HG03378 (cell line): ENCODE data around the gene SPDYE2B.
"Not testable (repeated sequence)": the region's sequence is repeated elsewhere in the genome, so short reads cannot be mapped to it uniquely, and the experiment has no call there.

Source experiments
- ATAC-seq: cut with Tn5 transposase; IDR thresholded peaks from one replicate; pipeline ENCODE4 v1.9.1; 2021; ENCODE audit warnings: mild to moderate bottlenecking, moderate library complexity; ENCODE audit not compliant: unreplicated experiment

The SPDYE2B gene

DNA sequence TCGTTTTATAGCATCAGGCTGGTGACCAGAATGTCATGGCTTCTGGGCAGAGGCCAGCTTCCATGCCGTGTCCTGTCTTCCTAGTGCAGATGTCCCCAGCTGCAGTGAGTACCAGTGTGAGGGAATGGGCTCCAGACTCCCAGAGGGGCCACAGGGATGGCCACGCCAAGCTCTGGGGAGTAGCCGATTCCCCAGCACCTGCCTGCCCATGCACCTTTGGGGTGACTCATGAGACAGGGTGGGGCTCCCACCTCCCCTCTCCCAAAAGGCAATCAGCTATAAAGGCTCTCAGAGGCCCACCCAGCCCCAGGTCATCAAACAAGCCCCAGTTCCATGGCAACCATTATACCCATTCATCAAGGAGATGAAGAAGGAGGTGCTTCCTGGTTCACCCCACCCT, at the start of gene SPDYE2B:
Gene SPDYE2B (plus strand): TSS at position 396 of the 400 bp plus-strand sequence. CDS start 2,030 bp downstream, outside the sequence.
- not testable (repeated sequence) for ATAC-seq

GRCh38 chr7:102602317-102602716, 47.8 kb upstream of the SPDYE2B start:
- ATAC-seq, result not testable (repeated sequence)

DNA sequence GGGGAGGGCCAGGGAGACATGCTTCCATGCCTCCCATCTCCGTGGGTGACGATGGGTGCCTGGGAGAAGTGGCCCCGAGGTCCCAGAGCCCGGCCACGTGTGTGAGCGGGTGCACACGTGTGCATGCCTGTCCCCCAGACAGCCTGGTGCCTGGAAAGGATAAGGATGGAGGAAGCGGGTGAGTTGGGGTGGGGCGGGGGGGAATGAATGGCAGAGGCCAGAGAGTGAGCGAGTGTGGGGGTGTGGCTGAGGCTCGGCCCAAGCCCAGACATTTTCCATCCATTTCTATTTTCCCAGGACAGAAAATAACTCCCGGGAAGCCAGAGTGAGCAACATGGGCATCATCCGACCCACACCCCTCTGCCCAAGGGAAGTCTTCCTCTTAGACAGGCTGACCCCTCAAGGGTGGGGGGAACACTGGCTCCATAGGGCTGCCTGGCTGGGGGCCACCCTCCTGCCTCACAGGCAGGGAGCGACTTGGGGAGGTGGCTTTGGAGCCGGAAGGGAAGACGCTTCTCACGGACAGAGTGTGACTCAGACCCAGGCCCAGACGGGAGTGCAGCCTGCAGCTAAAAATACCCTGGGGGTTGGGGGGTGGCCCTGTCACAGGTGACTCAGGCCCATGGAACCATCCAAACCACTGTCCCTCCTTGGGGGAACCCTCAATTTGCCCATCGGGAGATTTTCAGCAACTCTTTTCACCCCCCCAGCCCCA, 45.5 kb upstream of the SPDYE2B start:
- ATAC-seq, result not testable (repeated sequence)

- not testable (repeated sequence) for ATAC-seq
These were observed 43.3 kb upstream of the SPDYE2B start for GRCh38 chr7:102606848-102607247.

GRCh38 chr7:102609734-102610133, 40.4 kb upstream of the SPDYE2B start:
- ATAC-seq, result not testable (repeated sequence)

GRCh38 chr7:102610441-102610840, 39.7 kb upstream of the SPDYE2B start:
- ATAC-seq, result not testable (repeated sequence)

- ATAC-seq, result not testable (repeated sequence)
These were observed 39.0 kb upstream of the SPDYE2B start for GRCh38 chr7:102611013-102611674.

- not testable (repeated sequence) for ATAC-seq
These were observed 38.3 kb upstream of the SPDYE2B start for GRCh38 chr7:102611675-102612325.

DNA sequence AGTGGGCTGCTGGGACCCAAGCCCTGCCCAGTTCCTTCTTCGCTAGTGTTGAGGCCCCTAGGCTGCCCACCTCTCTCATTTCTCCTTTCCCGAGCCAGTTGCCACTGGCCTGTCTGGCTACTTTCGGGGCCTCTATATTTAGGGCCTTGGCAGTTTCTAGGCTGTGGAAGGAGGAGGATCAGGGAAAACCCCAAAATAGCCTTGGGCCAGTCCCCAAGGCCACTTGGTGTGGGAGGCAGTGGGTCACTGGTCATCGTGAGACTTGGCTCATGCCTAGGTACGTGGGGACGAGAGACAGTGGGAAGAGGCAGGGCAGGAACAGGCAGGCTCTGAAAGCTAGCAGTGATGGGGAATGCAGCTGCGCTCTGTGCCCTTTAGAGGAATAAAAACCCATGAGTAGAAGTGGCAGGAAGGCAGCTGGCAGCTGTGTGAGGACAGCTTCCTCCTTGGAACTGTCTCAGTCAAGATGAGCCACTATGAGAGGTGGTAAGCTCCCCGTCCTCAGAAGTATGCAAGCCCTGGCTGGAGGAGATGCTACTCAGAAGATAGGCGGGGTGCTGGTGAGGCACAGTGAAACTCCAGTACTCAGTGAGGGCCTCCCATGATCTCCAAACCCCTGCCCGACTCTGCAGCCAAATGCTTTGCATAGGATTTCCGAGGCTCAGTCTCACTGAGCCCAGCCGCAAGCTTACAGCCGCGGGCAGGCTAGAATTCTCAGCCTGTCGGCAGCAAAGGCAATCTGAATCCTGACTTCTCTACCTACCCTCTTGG, 36.4 kb upstream of the SPDYE2B start:
- peak; percentile 68 for ATAC-seq

- peak; percentile 37 for ATAC-seq
These were observed 35.8 kb upstream of the SPDYE2B start for GRCh38 chr7:102614346-102614697.

DNA sequence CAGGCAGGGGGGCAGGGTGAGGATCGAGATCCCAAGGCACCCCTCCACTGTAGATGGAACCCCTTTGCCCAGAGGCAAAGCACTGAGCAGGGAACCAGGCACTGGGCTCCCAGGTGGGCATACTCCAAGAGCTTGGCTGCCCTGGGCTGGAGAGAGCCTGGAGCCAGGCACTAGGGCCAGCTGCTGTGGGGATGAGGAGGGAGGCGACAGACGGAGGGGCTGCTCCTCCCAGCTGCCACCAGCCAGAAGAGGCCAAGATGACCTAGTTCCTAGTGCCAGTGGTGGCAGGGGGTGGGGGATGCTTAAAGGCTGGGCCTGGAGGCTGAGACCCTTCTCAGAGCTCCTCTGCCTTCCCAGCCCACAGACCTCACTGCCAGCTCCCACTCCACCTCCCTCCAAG, 35.2 kb upstream of the SPDYE2B start:
- ATAC-seq, result not testable (repeated sequence)

DNA sequence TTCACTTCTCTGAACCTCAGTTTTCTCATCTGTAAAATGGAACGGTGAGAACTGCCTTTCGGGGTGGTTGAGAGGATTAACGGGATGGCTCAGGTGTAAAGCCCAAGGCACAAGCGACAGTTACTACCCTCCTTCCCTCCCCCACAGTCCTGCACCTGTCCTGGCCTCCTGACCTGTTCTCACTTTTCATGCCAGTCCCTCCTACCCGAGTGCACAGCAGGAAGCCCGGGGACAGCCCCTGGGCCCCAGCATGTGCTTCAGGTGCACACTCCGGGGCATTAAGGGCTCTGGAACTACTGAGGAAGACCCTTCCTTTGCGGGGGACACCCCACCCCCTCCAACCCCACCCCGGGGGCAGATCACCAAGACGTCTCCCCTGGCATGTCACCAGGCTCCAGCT, 34.2 kb upstream of the SPDYE2B start:
- not testable (repeated sequence) for ATAC-seq

DNA sequence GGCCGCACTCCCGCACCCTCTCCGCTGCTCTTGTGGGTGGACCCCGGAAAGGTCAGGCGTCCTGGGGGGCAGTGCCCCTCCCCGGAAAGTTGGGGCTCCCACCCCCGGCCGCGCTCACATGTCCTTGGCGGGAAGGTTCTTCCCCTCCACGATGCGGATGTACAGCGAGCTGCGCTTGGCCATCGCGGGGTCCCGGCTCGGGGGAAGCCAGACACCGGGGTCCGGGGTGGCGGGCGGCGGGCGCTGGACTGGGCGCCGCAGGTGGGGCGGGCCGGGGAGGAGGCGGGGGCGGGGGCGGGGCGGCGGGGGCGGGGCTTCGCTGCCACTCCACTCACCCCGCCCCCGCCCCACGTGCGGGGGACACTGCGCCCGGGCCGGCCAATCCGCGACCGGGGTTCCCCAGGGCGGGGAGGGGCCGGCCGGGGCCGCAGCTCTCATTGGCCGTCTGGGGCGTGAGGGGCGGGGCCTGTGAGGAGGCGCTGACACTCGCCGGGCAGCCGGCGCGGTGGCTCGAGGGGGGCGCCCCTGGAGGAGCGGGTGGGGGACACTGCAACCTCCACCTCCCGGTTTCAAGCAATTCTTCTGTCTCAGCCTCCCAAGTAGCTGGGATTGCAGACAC, 33.5 kb upstream of the SPDYE2B start, which contains the start of gene RASA4:
Gene RASA4 (minus strand): TSS at position 250 of the 619 bp plus-strand sequence. CDS start 67 bp downstream, at position 183.
- peak; percentile 21 for ATAC-seq

- ATAC-seq, result not testable (repeated sequence)
These were observed 32.0 kb upstream of the SPDYE2B start for GRCh38 chr7:102618122-102618521.

DNA sequence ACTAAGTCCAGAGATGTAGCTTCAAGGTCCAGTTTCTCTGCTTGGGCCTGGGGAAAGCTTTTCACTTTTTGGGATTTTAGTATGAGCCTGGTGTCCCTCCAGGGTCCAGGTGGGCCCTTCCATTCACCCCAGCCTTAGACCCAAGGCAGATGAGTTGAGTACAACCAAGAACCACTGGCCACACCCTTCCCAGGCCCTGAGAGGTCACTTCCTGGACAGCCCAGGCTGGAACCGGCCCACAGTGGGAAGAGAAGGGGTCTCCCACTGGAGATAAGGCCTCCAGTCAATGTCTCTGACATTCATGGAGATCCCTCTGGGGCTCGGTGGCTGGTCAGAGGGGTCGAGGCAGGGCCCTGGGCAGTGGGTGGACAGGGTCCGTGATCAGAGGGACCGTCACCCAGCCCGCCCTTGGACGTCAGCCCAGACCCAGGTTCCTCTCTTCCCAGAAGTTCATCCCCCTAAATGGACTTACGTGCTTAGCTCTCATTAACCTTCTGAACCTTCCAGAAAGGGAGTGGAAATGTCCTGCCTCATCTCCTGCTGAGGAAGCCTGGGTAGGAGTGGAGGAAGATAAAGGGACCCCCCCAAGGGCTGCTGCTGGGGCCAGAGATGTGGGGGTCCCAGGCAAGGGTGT, 22.7 kb upstream of the SPDYE2B start:
- not testable (repeated sequence) for ATAC-seq

GRCh38 chr7:102630622-102631021, 19.5 kb upstream of the SPDYE2B start:
- ATAC-seq, result not testable (repeated sequence)

- ATAC-seq, result not testable (repeated sequence)
These were observed 15.8 kb upstream of the SPDYE2B start for GRCh38 chr7:102634299-102634698.

DNA sequence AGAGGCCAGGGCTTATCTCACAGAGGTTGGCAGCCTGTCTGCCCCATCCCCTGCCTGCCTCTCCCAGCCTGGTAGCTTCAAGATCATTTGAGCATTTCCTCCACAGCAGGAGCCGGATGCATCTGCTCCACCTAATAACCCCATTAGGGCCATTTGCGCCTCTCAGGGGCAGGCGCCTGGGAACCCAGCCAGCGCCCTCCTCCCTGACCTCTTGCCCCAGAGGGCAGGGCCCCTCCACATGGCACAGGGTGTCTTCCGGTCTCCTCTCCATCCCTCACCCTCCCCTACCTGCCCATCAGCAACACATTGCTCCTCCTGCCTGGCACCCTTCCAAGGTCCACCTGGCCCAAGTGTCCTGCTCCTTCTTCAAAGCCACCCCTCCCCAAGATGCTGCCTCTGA, 14.8 kb upstream of the SPDYE2B start:
- not testable (repeated sequence) for ATAC-seq

DNA sequence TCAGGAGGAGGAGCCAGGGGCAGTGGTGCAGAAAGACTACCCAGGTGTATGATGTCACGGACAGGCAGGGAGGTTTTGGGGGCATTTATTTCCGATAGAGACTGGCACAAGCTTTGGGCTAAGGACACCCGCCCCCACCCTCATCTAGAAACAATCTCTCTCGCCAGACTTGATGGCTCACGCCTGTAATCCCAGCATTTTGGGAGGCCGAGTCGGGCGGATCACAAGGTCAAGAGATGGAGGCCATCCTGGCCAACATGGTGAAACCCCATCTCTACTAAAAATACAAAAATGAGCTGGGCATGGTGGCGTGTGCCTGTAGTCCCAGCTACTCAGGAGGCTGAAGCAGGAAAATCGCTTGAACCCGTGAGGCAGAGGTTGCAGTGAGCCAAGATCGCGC, 13.2 kb upstream of the SPDYE2B start:
- not testable (repeated sequence) for ATAC-seq

DNA sequence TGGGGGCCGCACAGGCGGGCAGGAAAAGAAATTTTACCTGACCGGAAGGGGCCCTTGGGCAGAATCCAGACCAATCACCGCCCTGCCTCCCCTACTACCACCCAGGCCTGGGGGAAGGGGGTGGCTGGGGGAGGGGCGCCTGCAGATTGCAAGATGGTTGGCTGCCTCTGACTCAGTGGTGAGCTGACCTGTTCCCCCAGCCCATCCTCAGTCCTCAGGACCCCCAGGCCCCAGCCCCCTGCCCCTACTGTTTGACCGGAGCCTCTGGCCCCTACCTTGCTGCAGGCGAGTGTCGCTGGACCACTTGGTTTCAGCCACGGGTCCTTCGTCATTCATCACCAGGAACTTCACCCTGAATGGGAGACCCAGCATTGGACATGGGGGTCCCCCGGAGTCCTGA, 11.3 kb upstream of the SPDYE2B start:
- not testable (repeated sequence) for ATAC-seq
